ENCODE measurements around the gene PPARD. TPM values are rescaled to one million over a fixed set of nuclear protein-coding genes. Genes with fewer than 3 reads are reported as not detected.

Gene PPARD
- total and polyA plus RNA-seq, 2 of the 13 experiments (the other 11 are each of a cell fraction or from before 2014, with no cell fraction given), result 6.1 to 13.3 TPM

DNA sequence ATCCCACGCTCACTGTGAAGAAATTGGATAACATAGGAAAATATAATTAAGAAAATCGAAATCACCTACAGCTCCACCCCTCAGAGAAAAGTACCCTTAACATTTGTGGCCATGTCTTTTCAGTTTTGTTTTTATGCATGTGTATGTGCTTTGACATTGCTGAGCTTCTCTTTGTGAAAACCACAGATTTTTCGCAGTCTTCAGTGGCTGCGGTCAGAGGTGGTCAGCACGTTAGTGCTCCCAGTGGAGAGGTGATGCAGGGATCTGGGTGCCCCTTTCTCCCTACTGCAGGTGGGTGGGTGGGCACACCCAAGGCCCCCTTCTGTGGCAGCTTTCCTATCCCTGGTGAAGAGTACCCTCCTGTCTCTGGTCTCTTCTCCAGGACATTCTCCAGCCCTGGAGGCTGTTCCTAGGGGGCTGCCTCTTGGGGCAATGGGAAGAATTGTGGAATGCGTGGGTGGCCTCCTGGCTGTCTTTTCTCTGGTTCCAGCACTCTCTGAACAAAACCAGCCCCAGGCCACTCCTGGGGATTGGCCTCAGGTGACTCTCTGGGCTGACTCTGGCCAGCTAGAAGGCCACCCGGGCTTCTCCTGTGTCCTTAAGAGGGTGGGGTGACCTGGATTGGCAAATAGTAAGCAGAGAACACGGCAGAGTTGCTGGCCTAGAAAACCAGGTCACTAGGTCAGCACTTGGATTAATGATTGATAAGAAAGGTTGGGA, 59.9 kb downstream of the PPARD start (continued):
- TF ChIP-seq, protein P1, sequence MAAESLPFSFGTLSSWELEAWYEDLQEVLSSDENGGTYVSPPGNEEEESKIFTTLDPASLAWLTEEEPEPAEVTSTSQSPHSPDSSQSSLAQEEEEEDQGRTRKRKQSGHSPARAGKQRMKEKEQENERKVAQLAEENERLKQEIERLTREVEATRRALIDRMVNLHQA (CRISPR knock-in tag; IDR thresholded peaks at IDR 0.05), result no peak
- TF ChIP-seq ZNF30 (CRISPR knock-in tag; IDR thresholded peaks at IDR 0.05) (no peak), ZMYM2 (CRISPR knock-in tag; IDR thresholded peaks at IDR 0.05) (no peak), ZNF382 (CRISPR knock-in tag; IDR thresholded peaks at IDR 0.05; ENCODE audit: borderline replicate concordance) (no peak), ZNF496 (CRISPR knock-in tag; IDR thresholded peaks at IDR 0.05; ENCODE audit: insufficient replicate concordance) (no peak), RELA (CRISPR knock-in tag; IDR thresholded peaks at IDR 0.05) (no peak), ZNF12 (CRISPR knock-in tag; IDR thresholded peaks at IDR 0.05) (peak; percentile 39; the same call in 1 of the 2 replicates), KLF9 (CRISPR knock-in tag; IDR thresholded peaks at IDR 0.05; ENCODE audit: low read depth) (no peak), CHD2 (IDR thresholded peaks at IDR 0.05; ENCODE audit: low read depth, low read length) (no peak), GATAD1 (CRISPR knock-in tag; IDR thresholded peaks at IDR 0.05) (no peak), MBD4 (IDR thresholded peaks at IDR 0.05; ENCODE audit: borderline replicate concordance, low read length) (no peak), GTF2F1 (IDR thresholded peaks at IDR 0.05; ENCODE audit: low read length) (no peak), NR1H2 (CRISPR knock-in tag; IDR thresholded peaks at IDR 0.05; ENCODE audit: borderline replicate concordance, low read depth) (no peak), ADNP (CRISPR knock-in tag; IDR thresholded peaks at IDR 0.05) (no peak), ZSCAN30 (CRISPR knock-in tag; IDR thresholded peaks at IDR 0.05) (no peak), SNAI1 (CRISPR knock-in tag; IDR thresholded peaks at IDR 0.05; ENCODE audit: borderline replicate concordance) (no peak)
- TF ChIP-seq, protein P2, sequence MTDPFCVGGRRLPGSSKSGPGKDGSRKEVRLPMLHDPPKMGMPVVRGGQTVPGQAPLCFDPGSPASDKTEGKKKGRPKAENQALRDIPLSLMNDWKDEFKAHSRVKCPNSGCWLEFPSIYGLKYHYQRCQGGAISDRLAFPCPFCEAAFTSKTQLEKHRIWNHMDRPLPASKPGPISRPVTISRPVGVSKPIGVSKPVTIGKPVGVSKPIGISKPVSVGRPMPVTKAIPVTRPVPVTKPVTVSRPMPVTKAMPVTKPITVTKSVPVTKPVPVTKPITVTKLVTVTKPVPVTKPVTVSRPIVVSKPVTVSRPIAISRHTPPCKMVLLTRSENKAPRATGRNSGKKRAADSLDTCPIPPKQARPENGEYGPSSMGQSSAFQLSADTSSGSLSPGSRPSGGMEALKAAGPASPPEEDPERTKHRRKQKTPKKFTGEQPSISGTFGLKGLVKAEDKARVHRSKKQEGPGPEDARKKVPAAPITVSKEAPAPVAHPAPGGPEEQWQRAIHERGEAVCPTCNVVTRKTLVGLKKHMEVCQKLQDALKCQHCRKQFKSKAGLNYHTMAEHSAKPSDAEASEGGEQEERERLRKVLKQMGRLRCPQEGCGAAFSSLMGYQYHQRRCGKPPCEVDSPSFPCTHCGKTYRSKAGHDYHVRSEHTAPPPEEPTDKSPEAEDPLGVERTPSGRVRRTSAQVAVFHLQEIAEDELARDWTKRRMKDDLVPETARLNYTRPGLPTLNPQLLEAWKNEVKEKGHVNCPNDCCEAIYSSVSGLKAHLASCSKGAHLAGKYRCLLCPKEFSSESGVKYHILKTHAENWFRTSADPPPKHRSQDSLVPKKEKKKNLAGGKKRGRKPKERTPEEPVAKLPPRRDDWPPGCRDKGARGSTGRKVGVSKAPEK (CRISPR knock-in tag; IDR thresholded peaks at IDR 0.05; ENCODE audit: borderline replicate concordance), result no peak
- TF ChIP-seq, protein P3, sequence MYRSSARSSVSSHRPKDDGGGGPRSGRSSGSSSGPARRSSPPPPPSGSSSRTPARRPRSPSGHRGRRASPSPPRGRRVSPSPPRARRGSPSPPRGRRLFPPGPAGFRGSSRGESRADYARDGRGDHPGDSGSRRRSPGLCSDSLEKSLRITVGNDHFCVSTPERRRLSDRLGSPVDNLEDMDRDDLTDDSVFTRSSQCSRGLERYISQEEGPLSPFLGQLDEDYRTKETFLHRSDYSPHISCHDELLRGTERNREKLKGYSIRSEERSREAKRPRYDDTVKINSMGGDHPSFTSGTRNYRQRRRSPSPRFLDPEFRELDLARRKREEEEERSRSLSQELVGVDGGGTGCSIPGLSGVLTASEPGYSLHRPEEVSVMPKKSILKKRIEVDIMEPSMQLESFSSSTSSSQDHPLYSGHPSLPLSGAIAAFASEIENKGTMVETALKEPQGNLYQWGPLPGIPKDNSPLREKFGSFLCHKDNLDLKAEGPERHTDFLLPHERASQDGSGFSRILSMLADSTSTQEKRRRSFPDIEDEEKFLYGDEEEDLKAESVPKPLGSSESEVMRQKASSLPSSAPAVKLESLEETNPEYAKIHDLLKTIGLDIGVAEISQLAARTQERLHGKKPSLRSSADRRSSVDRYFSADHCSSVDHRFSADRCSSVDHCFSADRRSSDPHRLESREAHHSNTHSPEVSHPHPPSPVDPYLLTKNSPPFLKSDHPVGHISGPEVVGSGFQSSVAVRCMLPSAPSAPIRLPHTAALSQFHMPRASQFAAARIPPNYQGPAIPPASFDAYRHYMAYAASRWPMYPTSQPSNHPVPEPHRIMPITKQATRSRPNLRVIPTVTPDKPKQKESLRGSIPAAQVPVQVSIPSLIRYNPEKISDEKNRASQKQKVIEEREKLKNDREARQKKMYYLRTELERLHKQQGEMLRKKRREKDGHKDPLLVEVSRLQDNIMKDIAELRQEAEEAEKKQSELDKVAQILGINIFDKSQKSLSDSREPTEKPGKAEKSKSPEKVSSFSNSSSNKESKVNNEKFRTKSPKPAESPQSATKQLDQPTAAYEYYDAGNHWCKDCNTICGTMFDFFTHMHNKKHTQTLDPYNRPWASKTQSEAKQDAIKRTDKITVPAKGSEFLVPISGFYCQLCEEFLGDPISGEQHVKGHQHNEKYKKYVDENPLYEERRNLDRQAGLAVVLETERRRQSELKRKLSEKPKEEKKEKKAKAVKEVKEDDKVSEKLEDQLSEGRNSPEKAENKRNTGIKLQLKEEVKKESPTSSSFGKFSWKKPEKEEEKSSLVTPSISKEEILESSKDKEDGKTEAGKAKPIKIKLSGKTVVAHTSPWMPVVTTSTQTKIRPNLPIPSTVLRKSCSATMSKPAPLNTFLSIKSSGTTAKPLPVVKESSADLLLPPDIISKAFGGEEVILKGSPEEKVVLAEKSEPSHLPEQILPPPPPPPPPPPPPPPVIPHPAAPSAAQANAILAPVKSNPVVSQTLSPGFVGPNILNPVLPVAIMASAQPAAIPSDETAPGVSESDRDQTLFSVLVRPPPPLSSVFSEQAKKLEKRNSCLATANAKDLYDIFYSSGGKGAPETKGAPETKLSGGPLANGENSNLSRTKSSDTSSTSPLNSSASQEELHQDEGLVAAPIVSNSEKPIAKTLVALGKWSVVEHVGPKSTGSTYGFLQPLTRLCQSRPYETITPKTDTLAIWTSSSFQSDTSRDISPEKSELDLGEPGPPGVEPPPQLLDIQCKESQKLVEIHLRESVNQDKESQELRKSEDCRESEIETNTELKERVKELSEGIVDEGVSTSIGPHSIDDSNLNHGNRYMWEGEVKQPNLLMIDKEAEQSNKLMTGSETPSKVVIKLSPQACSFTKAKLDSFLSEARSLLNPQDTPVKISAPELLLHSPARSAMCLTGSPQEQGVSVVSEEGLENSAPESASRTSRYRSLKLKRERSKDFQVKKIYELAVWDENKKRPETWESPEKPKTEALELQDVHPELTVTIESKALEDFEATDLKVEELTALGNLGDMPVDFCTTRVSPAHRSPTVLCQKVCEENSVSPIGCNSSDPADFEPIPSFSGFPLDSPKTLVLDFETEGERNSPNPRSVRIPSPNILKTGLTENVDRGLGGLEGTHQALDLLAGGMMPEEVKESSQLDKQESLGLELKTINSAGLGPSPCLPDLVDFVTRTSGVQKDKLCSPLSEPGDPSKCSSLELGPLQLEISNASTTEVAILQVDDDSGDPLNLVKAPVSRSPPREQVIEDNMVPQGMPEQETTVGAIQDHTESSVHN (CRISPR knock-in tag; IDR thresholded peaks at IDR 0.05), result no peak
- TF ChIP-seq, protein P4, sequence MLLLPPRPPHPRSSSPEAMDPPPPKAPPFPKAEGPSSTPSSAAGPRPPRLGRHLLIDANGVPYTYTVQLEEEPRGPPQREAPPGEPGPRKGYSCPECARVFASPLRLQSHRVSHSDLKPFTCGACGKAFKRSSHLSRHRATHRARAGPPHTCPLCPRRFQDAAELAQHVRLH (CRISPR knock-in tag; IDR thresholded peaks at IDR 0.05; ENCODE audit: borderline replicate concordance, low read depth), result peak; percentile 35; the same call in 1 of the 2 replicates

Data from HepG2 (cell line).